Stimulated activated CD8-positive, alpha-beta memory T cell treated with anti-CD3 and anti-CD28 coated beads, Interleukin-7, amount 100 ng/mL, for 24 hours (primary cell): ENCODE data around the gene MANBA.
"Not testable (repeated sequence)": the region's sequence is repeated elsewhere in the genome, so short reads cannot be mapped to it uniquely, and the experiment has no call there.

Experiments
- DNase-seq: peaks from one replicate; pipeline ENCODE4 v3.0.0-alpha.2; 2020; ENCODE audit warnings: low read depth

MANBA gene

GRCh38 chr4:102722740-102723139 lies 38.0 kb downstream of the MANBA start:
- DNase-seq: no peak

GRCh38 chr4:102718833-102719575 lies 41.8 kb downstream of the MANBA start:
- not testable (repeated sequence) for DNase-seq

GRCh38 chr4:102717448-102718092 lies 43.2 kb downstream of the MANBA start:
- DNase-seq: no peak

GRCh38 chr4:102715057-102715456 lies 45.7 kb downstream of the MANBA start:
- DNase-seq: no peak

GRCh38 chr4:102713774-102714173 lies 47.0 kb downstream of the MANBA start:
- not testable (repeated sequence) for DNase-seq

- no peak for DNase-seq
Measured at GRCh38 chr4:102713096-102713495, 47.7 kb downstream of the MANBA start.

GRCh38 chr4:102710986-102711385 lies 49.8 kb downstream of the MANBA start:
- DNase-seq: no peak

- DNase-seq: not testable (repeated sequence)
Measured at GRCh38 chr4:102709060-102709459, 51.7 kb downstream of the MANBA start.

GRCh38 chr4:102707150-102707549 lies 53.6 kb downstream of the MANBA start:
- no peak for DNase-seq

- no peak for DNase-seq
Measured at GRCh38 chr4:102705391-102705935, 55.3 kb downstream of the MANBA start.

- no peak for DNase-seq
Measured at GRCh38 chr4:102696758-102697157, 64.0 kb downstream of the MANBA start.

- no peak for DNase-seq
Measured at GRCh38 chr4:102694791-102695190, 66.0 kb downstream of the MANBA start.

GRCh38 chr4:102693861-102694260 lies 66.9 kb downstream of the MANBA start:
- no peak for DNase-seq

- no peak for DNase-seq
Measured at GRCh38 chr4:102693262-102693850, 67.4 kb downstream of the MANBA start.

GRCh38 chr4:102692474-102692873 lies 68.3 kb downstream of the MANBA start:
- no peak for DNase-seq

- no peak for DNase-seq
Measured at GRCh38 chr4:102687982-102688433, 72.8 kb downstream of the MANBA start.

GRCh38 chr4:102687373-102687981 lies 73.3 kb downstream of the MANBA start:
- no peak for DNase-seq

GRCh38 chr4:102685768-102686167 lies 75.0 kb downstream of the MANBA start:
- no peak for DNase-seq

GRCh38 chr4:102684610-102685052 lies 76.1 kb downstream of the MANBA start:
- DNase-seq: no peak

- DNase-seq: no peak
Measured at GRCh38 chr4:102683881-102684609, 76.7 kb downstream of the MANBA start.

- no peak for DNase-seq
Measured at GRCh38 chr4:102678695-102679335, 82.0 kb downstream of the MANBA start.
